ENCODE measurements around the gene FAM32A.
A peak's percentile ranks its signal among the peaks of the same experiment; 100 is the strongest.

Gene FAM32A

DNA sequence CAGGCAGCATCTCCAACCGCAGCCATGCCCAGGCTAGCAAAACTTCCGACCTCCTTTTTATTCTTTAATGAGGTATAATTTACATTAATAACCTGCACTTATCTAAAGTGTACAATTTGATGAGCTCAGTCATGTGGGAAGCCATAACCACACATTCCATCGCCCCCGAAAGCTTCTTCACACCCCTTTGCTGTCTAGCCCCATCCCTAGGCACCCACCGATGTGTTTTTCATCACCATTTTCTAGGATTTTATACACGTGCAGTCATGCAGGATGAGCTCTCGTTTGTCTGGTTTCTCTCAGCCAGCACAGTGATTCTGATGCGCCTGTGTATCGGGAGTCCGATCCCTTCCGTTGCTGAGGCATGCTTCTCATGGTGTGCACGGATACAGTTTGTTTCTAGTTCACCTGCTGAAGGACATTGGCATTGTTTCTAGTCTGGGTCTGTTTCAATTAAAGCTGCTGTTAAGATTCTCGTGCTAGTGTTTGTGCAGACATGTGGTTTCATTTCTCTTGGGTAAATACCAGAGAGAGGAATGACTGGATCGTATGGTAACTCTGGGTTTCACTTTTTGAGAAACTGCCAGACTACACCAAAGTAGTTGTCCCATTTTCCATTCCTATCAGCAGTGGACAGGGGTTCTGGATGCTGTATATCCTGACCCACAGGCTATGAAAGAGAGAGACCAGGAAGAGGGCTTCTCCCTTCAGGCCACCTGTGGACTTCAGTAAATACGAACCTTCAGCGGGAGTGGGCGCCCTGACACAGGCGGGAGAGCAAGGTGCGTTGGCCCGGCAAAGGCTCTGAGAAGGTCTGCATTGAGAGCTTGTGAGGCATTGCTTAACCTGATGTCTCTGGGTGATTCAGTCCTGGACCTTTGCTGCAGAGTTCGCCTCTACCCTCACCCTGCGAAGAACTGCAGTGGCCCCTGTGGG lies 17.4 kb downstream of the FAM32A start:
- peak; percentile 54 for DNase-seq (ENCODE audit: low spot score)

DNA sequence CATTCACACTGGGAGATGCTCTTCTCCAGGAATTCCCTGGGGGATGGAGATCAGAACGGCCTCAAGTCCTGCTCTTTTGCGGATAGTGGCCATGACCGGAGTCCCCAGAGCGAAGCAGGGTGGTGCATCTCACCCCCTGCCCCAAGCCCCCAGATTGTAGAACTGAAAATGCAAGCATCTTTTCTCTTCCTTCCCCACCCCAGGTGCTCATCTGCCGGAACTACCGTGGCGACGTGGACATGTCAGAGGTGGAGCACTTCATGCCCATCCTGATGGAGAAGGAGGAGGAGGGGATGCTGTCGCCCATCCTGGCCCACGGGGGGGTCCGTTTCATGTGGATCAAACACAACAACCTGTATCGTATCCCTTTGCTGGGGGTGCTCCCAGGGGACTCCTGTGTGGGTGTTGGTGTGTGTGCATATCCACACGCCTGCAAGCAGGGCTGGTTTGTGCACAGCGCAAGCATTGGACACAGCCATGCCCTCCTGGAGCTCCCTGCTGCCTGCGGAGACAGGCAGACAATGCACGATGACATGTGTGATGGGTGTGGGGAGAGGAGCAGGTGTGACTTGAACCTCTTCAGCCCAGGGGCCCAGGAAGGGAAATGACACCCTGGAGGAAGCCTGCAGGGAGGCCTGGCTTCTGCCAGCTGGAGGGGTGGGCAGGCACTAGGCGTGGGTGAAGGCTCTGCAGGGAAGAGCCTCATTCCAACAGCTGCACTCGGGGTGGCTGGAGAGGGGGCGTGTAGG lies 18.2 kb downstream of the FAM32A start:
- peak; percentile 44 for DNase-seq (ENCODE audit: low spot score)

DNA sequence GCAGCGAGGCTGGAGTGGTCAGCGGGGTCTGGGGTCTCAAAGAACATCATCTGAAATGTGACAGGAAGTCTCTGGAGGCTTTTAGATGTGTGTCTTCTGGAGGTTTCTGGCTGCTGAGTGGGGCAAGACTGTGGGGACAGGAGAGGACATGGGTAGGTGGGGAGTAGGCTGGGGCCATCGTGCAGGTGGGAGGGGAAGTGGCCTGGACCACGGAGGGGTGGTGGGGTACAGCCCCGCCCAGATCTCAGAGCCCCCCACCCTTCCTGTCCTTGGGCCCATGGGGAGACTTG lies 18.7 kb downstream of the FAM32A start:
- peak; percentile 46 for DNase-seq (ENCODE audit: low spot score)

DNA sequence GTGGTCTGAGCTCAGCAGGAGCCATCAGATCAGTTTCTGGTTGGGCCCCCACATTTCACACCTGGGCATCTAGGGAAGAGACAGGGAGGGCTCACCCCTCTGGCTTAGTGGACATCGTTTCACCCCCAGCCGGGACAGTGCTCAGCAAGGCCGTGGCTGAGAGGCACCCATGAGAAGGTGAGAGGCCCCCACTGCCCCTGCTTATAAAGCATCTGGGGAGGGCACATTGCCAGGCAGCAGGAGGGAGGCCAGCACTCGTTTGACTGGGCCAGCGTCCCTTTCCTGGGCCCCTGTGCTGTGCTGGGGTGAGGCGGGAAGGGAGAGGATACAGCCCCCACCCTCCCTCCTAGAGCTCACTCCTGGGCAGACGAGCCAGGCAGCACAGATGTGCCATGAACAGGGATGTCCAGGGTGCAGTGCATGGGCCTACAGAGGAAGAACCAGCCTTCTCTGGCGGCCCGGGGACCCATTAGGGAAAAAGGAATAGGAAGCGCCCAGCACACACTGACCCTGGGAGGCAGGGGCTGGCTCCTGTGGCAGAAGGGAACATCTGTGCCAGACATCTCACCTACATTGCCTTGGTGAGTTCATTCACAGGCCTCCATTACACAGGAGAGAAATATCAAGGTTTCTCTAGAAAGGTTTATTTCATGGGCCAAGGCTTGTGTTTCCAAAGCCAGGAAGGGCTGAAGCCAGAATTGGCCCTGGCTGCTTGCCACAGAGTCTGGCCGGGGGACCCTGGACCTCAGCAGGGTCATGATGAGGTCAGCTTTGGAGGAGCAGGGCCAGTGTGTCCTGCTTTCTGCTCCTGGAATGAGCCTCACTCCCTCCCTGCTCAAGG lies 20.2 kb downstream of the FAM32A start:
- peak; percentile 55 for DNase-seq (ENCODE audit: low spot score)

DNA sequence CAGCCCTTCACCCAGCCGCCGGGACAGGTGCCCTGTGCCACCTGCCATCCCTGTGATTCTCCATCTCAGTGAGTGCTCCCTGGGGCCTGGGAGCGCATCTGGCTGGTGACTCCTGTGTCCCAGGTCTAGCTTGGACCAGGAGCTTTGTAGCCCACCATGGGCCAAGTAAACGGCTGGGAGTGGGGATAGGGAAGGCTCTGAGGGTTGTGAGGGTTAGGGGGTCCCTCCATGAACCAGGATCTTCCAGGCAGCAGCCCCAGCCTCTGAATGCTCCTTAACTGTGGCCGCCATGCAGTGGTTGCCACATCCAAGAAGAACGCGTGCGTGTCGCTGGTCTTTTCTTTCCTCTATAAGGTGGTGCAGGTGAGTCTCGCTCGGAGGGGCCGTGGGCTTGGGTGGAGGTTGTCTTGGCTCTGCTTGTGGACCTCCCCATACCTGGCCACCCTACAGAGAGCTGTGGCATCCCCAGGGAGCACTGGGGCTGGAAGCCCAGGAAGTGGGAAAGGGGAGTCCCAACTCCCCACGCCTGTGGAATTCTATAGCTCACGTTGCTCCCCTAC lies 20.9 kb downstream of the FAM32A start:
- DNase-seq (ENCODE audit: low spot score), result peak; percentile 48

DNA sequence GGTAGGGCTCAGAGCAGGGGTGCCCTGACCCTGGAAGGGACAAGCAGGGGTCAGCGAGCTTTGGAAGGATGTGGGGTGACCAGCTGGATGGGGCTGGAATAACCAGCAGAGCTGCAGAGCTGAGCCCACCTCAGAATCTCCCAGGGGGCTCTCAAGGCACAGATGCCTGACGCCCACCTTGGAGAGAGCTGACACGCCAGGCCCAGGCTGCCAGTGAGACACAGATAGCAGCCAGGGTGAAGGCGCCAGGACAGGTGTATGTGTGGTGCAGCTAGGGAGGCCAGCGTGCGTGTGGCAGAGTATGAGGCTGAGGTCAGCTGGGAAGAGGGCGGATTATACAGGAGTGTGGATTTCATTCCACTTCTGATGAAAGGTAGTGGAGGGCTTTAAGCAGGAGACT lies 21.4 kb downstream of the FAM32A start:
- peak; percentile 34 for DNase-seq (ENCODE audit: low spot score)

DNA sequence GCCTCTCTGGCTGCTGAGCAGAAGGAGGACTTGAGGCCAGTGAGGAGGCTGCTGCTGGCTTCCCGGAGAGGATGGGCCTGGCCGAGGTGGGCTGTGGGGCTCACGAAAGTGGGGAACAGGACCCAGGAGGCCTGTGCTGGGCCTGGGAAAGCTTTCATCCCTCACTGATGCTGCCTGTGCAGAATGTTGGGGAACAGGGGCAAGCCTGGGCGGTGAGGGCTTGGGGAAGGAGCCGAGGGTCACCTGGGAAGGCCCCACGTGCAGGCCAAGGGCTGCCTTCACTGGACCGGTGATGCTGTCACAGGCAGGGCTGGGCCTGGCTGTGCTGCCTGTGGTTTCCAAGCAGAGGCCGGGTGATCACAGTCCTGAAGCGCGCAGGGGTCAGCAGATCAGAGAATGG lies 21.9 kb downstream of the FAM32A start:
- peak; percentile 50 for DNase-seq (ENCODE audit: low spot score)

DNA sequence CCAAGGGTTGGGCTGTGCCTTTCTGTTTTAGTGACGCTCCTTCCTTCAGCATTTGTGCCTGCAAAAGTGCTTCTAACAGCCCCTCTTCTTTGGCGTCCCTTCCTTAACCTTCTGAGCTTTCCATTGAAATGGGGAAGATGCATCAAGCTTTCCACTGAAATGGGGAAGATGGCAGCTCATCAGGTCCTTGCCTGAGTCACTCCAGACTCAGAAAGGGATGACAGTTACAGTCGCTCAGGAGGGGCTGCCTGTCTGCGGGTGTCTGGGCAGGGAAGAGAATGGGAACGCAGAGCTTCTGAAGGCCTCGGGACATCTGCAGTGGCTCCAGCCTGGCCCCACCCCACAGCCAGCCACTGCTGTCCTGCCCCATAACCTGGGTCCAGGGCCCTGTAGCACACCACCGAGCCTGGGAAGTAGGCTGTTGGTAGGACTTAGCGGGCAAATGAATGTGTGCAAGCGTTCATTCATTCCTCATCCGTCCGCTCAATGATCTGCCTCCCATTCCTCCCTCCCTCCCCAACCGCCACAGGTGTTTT lies 22.3 kb downstream of the FAM32A start:
- DNase-seq (ENCODE audit: low spot score), result no peak

DNA sequence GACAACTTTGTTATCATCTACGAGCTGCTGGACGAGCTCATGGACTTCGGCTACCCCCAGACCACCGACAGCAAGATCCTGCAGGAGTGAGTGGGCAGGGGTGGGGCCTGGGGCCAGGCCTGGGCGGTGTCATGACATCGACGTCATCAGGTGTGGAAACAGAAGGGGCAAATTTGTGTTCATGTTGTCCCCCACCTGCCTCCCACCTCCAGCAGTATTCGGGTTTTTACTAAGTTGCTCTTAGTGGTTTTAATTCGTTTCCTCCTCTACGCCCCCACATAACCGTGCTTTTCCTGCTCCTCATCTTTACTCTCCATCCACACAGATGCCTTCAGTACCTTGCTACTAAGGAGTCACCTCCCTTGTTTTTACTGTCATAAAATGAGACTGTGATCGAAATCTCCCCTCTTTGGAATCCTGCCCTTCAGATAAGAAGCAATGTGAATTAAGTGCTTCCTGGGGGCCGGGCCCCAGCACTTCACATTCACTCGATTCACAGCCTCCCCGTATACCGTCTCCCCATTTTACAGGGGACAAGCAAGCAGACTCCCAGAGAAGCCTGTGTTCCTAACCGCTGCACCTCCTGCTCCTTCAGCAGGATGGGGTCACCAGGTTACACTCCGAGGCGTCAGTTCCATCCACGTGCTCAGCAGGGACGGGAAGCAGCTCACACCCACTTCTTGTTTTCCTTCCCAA lies 23.0 kb downstream of the FAM32A start:
- DNase-seq (ENCODE audit: low spot score), result peak; percentile 48

DNA sequence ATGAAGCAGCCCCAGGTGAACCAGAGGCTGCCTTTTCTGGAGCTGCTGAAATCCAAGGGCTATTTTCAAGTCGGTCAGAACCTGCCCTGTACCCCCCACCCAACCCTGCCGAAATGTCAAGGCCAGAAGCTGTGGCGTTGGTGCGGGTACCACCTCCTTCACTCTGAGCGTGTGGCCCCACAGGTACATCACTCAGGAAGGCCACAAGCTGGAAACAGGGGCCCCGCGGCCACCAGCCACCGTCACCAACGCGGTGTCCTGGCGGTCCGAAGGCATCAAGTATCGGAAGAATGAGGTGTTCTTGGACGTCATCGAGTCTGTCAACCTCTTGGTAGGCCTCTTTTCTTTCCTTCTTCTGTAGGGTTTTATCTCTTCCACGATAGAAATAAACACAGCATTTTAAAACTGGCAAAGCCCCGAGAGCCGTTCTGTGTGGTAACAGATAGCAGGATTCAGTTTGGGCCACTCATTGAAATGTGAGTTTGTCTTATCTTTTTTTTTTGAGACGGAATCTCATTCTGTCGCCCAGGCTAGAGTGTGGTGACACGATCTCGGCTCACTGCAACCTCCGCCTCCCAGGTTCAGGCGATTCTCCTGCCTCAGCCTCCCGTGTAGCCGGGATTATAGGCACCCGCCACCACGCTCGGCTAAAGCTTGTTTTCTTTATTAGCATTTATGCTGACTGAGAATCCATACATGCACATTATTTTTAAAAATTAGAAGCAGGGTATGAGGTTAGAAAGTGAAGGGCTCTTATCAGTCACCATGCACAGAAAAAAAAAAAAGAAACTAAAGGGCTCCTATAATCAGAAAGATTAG lies 23.8 kb downstream of the FAM32A start:
- DNase-seq (ENCODE audit: low spot score), result peak; percentile 50

DNA sequence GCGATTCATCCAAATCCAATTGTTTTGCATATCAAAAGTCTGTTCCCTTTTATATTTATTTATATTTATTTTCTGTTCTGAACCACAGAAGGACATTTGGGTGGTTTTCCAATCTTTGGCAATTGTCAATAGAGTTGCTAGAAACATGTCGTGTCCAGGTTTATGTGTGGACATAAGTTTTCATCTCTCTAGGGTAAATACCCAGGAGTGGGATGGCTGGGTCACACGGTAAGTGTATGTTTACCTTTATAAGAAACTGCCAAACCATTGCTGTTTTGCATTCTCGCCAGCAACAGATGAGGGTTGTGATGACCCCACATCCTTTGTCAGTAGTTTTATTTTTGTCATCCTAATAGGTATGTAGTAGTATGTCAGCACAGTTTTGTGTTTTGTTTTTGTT lies 25.0 kb downstream of the FAM32A start:
- peak; percentile 5 for DNase-seq (ENCODE audit: low spot score)

DNA sequence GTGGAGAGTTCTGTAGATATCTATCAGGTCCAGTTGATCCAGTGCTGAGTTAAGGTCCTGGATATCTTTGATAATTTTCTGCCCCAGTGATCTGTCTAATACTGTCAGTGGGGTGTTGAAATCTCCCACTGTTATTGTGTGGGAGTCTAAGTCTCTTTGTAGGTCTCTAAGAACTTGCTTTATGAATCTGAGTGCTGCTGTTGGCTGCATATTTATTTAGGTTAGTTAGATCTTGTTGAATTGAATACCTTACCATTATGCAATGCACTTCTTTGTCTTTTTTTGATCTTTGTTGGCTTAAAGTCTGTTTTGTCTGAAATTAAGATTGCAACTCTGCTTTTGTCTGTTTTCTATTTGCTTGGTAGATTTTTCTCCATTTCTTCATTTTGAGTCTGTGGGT lies 27.9 kb downstream of the FAM32A start:
- no peak for DNase-seq (ENCODE audit: low spot score)

DNA sequence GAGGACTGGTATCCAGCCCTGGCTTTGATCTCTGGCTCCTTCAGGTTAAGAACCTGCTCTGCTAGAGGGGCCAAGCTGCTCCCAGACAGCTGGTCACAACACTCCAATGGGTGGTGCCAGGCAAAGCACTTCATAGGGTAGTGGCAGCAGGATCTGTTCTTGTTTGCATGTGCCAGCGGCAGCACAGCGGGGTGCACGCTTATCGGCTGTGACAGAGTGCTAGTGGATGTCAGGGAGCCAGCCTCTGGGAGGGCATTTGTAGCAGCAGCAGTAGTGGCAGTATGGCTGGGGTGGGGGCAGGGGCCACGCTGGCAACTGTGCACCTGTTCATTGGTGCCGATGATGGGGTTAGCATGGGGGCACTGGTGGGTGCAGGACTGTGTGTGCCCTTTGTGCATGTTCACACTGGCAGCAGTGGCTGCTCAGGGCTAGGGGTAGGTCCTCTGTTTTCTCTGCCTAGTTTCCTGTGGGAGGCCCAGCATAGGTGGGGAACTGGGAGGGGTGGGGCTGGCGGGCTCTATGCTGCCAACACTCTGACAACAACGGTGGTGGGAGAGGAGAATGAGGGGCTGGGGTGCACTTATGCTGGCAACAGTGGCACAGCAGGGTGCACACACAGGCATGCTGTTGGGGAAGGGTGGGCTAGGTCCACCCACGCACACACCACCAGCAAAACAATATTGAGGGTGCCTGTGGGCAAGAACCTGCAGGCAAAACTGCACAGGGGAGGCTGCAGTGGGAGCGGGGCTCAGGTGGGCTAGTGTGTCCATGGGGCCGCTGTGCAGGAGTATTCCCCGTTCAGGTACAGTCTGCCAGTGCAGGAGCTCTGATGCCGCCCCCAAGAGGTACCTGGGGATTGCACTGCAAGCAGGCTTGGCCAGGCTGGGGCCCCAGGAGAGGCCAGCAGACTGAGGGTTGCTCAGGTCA lies 31.8 kb downstream of the FAM32A start:
- no peak for DNase-seq (ENCODE audit: low spot score)

DNA sequence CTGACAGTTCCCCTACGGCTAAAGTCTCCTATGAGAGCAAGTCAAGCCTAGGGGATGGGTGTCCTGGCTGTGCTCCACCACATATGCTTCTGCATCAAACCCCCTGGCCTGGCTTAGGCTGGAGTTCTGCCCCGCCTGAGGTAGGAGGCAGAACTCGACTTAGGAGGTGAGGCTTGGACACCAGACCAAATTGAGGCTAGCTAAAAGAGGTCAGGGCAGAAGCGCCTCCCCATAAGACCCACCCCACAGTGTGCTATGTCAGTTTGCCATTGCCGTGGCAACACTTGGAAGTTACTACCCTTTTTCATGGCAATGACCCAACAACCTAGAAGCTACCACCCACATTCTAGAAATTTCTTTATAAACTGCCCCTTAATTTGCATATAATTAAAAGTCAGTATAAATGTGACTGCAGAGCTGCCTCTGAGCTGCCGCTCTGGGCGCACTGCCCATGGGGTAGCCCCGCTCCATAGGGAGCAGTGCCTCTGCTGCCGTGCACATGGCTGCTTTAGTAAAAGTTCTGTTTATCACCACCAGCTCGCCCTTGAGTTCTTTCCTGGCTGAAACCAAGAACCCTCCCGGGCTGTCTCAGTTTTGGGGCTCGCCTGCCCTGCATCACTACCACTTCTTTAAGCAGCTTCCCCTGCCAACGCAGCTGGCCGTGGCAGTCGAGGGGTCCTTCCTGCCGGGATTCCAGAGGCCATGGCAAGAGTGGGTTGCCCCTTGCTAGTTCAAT lies 32.7 kb downstream of the FAM32A start:
- DNase-seq (ENCODE audit: low spot score), result no peak

DNA sequence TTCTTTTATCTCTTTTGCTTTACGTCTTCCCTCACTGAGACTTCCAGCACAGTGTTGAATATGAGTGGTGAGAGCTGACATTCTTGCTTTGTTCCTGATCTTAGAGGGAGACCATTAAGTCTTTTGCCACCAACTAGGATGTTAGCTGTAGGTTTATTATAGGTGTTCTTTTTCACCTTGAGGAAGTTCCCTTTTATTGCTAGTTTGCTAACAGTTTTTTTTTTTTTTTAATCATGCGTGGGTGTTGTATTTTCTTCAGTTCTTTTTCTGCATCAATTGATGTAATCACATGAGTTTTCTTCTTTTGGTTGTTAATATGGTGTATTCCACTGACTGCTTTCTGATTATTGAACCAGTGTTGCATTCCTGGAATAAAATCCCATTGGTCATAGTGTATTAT lies 33.6 kb downstream of the FAM32A start:
- no peak for DNase-seq (ENCODE audit: low spot score)

DNA sequence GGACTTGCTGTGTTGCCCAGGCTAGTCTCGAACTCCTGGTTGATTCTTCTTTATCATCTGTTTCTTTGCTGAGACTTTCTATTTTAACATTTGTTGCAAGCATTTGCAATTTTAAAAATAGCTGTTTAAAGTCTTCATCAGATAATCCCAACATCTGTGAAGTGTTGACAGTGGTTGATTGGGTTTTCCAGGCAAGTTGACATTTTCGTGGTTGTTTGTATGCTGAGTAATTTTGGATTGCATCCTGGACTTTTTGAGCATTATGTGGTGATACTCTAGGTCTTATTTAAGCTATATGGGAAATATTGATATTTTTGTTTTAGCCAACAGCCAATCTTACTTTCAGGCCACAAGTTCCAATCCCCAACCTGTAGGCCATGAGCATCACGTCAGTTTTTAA lies 37.6 kb downstream of the FAM32A start:
- DNase-seq (ENCODE audit: low spot score), result no peak

DNA sequence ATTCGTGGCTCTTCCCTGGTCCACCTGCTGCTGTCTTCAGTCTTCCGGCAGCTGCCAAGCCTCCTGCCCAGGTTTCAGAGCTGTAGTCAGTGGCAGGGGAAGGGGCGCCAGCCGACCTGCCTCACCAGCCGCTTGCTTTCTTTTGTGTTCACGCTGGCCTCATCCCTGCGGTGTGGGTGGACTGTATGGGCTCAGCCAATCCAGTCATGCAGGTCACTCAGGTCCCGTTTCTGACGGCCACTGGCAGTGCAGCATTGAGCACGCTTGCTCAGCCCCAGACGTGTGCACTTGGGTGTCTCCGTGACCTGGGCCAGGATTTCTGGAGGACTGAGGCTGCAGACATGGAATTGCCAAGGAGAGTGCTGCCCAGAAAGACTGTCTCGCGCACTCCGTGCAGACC lies 38.5 kb downstream of the FAM32A start:
- DNase-seq (ENCODE audit: low spot score), result no peak

DNA sequence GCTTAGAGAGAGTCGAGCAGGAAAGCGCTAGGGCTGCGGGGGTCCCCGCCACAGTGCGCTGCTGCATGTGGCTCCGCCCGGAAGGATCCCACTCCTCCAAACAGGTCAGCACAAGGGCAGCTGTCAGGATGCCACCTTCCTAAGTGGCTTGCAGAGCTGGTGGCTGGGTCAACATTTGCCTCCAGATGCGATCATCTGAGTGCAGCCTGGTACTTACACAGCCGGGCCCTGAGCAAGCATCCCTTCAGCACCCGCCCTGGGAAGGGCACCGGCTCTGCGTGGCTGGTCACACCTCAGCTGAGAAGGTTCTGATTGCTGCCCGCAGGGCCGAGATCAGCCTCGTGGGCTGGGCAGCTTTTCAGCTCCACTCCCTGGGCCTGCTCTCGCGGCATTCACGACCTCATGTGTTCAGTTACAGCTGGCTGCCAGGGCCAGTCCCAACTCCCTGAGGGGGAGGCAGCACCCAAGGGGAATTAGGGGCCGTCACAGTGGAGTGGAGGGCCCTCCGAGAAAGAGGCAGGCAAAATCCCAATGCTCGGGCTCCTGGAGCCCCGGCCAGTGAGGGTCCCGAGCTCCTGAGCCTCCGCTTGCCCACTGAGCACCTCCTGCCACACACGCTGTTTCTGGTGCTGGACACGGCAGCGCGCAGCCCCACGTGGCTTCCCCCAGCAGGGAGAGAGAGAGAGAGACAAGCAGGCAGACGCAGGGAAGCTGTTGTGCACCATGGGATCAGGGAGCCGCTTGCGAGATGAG lies 39.3 kb downstream of the FAM32A start:
- DNase-seq (ENCODE audit: low spot score), result no peak
